ENCODE data around the gene TFAP2C.

DNA sequence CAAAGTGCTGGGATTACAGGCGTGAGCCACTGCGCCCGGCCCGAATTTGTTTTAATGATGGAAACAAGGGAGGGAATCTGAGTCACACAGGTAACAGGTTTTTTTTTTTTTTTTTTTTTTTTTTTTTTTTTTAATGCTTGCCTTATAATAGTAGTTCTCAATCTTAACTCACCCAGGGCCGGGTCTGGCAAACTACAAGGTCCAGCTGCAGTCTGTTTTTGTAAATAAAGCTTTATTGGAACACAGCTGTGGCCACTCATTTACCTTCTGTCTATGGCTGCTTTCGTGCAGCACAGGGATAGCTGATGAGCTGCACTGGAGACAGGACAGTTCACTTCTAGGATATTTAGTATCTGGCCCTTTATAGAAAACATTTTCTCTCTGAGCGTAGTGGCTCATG, 58.0 kb downstream of the TFAP2C start:
- TF ChIP-seq, protein P1, sequence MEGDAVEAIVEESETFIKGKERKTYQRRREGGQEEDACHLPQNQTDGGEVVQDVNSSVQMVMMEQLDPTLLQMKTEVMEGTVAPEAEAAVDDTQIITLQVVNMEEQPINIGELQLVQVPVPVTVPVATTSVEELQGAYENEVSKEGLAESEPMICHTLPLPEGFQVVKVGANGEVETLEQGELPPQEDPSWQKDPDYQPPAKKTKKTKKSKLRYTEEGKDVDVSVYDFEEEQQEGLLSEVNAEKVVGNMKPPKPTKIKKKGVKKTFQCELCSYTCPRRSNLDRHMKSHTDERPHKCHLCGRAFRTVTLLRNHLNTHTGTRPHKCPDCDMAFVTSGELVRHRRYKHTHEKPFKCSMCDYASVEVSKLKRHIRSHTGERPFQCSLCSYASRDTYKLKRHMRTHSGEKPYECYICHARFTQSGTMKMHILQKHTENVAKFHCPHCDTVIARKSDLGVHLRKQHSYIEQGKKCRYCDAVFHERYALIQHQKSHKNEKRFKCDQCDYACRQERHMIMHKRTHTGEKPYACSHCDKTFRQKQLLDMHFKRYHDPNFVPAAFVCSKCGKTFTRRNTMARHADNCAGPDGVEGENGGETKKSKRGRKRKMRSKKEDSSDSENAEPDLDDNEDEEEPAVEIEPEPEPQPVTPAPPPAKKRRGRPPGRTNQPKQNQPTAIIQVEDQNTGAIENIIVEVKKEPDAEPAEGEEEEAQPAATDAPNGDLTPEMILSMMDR (IDR thresholded peaks at IDR 0.05; ENCODE audit: extremely low read depth in 1 of 2, insufficient read depth in 1 of 2, low read depth in 1 of 2, low read length in 2 of 2): no peak
- TF ChIP-seq, protein P2, sequence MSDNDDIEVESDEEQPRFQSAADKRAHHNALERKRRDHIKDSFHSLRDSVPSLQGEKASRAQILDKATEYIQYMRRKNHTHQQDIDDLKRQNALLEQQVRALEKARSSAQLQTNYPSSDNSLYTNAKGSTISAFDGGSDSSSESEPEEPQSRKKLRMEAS (IDR thresholded peaks at IDR 0.05; ENCODE audit: insufficient read depth, insufficient read length): no peak
- TF ChIP-seq JUN (IDR thresholded peaks at IDR 0.05; ENCODE audit: borderline replicate concordance, insufficient read depth, insufficient read length, low read depth): no peak
- TF ChIP-seq POLR2A (IDR thresholded peaks at IDR 0.05; ENCODE audit: low read depth, low read length): no peak
- TF ChIP-seq POLR2AphosphoS5 (IDR thresholded peaks at IDR 0.05; ENCODE audit: insufficient read depth, low read depth, low read length): no peak
- TF ChIP-seq MYC (IDR thresholded peaks at IDR 0.05; ENCODE audit: low read depth, low read length): no peak

All from endothelial cell of umbilical vein (primary cell).